Bladder microvascular endothelial cell (primary cell): Measurements from ENCODE around the gene FOXJ2. TPM values are rescaled to one million over a fixed set of nuclear protein-coding genes. Genes with fewer than 3 reads are reported as not detected.

Experiments
- total RNA-seq: library from RNA; depleted of rRNA; stranded (reverse); fragments of >200 nt; gene quantifications from 2 replicates; pipeline ENCODE4 v1.2.3, GENCODE V29; 2014

The FOXJ2 gene
- 3.4 and 5.7 TPM in 2 replicates for total RNA-seq

GRCh38 chr12:8032242-8033152 is at the start of gene FOXJ2:
Gene FOXJ2, plus strand, starts transcription at chr12:8032716. Its CDS starts 7,117 bp downstream, at chr12:8039833.

DNA sequence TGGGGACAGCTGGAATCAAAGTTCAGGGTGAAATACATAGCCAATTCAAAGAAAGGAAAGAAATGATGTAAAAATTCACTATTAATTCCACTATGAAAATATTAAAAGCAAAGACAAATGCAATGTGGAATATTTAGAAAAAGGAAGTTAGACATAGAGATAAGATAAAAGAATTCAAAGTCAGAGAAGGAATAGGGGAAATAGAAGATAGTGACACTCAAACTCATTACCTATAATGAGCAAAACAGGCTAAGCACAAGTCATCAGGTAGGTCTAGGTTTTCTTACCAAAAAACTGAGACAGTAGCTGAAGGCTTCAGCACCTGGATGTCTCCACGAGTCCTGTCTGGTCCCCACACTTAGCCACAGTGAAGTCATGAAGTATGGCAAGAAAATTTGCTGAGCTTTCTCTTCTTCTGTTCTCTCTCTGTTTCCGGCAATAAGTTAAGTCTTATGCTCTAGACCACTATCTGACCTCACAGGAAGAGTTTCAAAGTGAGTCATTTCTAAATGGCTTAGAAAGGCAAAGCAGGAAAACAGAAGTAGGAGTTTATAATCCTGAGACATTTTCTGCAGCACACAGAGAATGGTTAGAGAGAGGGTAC is 33.6 kb downstream of the FOXJ2 start, which contains the start of gene C3AR1:
Gene C3AR1, minus strand, starts transcription at position 369 of the 604 bp plus-strand sequence. CDS start 6,174 bp downstream, outside the sequence.

Other genes starting within 250 kb of the FOXJ2 start
- not detected in 2 replicates for gene NANOG, start 243.3 kb upstream of the FOXJ2 start, total RNA-seq
- gene SLC2A14, start 159.8 kb upstream of the FOXJ2 start, total RNA-seq, result 0.06 TPM in 1 of 2 replicates, not detected in the other
- 21.2 and 24.1 TPM in 2 replicates for gene SLC2A3, start 96.5 kb upstream of the FOXJ2 start, total RNA-seq
- gene C3AR1, start 33.6 kb downstream of the FOXJ2 start, total RNA-seq, result 0.06 TPM in 1 of 2 replicates, not detected in the other
- gene NECAP1, start 49.6 kb downstream of the FOXJ2 start, total RNA-seq, result 17.0 and 45.2 TPM in 2 replicates
- gene CLEC4A, start 90.9 kb downstream of the FOXJ2 start, total RNA-seq, result 0.19 TPM in 1 of 2 replicates, not detected in the other
- gene ZNF705A, start 124.3 kb downstream of the FOXJ2 start, total RNA-seq, result under 0.01 and 0.16 TPM in 2 replicates
- not detected in 2 replicates for gene FAM90A1, start 194.9 kb downstream of the FOXJ2 start, total RNA-seq